Pancreas (tissue), 10 donors: ENCODE measurements around the gene NR2F1-AS1. TPM values are rescaled to one million over a fixed set of nuclear protein-coding genes. Genes with fewer than 3 reads are reported as not detected.

Experiments
- ATAC-seq, 4 donors: fragments of 200-7000 bp; cut with Tn5 transposase; one replicate each; pipeline versions ENCODE4 v1.8.0 to v1.9.1; 2020; ENCODE audit warnings: mild to moderate bottlenecking in 4 of 4, moderate library complexity in 4 of 4
- DNase-seq, 6 donors: peaks; one replicate each; pipeline ENCODE4 v3.0.0-alpha.2; 2020
- FAIRE-seq: peaks from 2 replicates; lab custom pipeline; 2012; peaks lifted over from hg19 to GRCh38; lab: Jason Lieb, UNC
- H3K27ac ChIP-seq, 4 donors: fragments of 200-600 bp; sonication (generic); 1 replicate in 3 of 4; 2 replicates in 1 of 4; pipeline versions ENCODE4 v1.5.0 to v1.8.0; 2020
- H3K27me3 ChIP-seq, 4 donors: fragments of 200-600 bp; one replicate each; pipeline ENCODE4 v1.8.0; 2021
- H3K36me3 ChIP-seq, 3 donors: fragments of 200-600 bp; sonication (generic) in 1 of 3; one replicate each; pipeline versions ENCODE4 v1.5.0 to v1.8.0; 2020 to 2021
- H3K4me1 ChIP-seq, 3 donors: fragments of 200-600 bp; one replicate each; pipeline ENCODE4 v1.8.0; 2021
- H3K4me3 ChIP-seq, 4 donors: fragments of 200-600 bp; sonication (generic) in 2 of 4; one replicate each; pipeline versions ENCODE4 v1.5.0 to v1.8.0; 2020 to 2021
- H3K9me3 ChIP-seq, 4 donors: fragments of 200-600 bp; one replicate each; pipeline ENCODE4 v1.8.0; 2021
- WGBS, 2 donors: extraction: QIAGEN DNeasy Blood & Tissue Kit; methylation state at CpG; one replicate each; pipeline ENCODE4 v1.1.7; 2013; 5-methylcytosine and 5-hydroxymethylcytosine counted together
- intact Hi-C, 3 donors: fragments of 100-400 bp; cut with DNase I; formaldehyde crosslinking; loops; one replicate each; pipeline versions ENCODE4 v1.11.1 to v1.14.2; 2022
- polyA plus RNA-seq, 2 donors: library from polyadenylated mRNA; stranded (reverse); fragments of 200-250 nt; gene quantifications; one replicate each; pipeline ENCODE4 v1.2.3, GENCODE V29; 2013
- total RNA-seq, 6 donors: library from RNA; stranded (reverse); fragmentation: NEBNext Ultra II Directional in 4 of 6; extraction: Animal tissue kit (Norgen Biotek cat#: 25700) in 4 of 6; gene quantifications; one replicate each; pipeline versions ENCODE4 v1.2.1 to v1.2.4, GENCODE V29; 2021 to 2023
- TF ChIP-seq, protein P1 (sequence below), 4 donors: fragments of 200-600 bp; sonication (generic) in 3 of 4; IDR thresholded peaks; one replicate each; pipeline versions ENCODE4 v1.5.0 to v1.8.0; 2021; ENCODE audit warnings: antibody characterized with exemption in 4 of 4
- donor health status: healthy with polysubstance abuse.
- donor health status: DM: no; HTN: no; CAD: no; lungs with moderate emphysema.
- donor health status: DM: no; HTN: no; CAD: no.
- donor health status: control.
- donor health status: control.
- donor health status: Bipolar disorder and iron deficiency.
- donor health status: DM: yes; HTN: yes; CAD: no.
- donor health status: DM: no; HTN: no; CAD: no.
- donor health status: DM: no; HTN: no; CAD: no.
- donor health status: DM: yes; HTN: yes; CAD: no.

NR2F1-AS1 gene
- total and polyA plus RNA-seq, 8 donors: 0.65 to 4.4 (median 2.1) TPM

DNA sequence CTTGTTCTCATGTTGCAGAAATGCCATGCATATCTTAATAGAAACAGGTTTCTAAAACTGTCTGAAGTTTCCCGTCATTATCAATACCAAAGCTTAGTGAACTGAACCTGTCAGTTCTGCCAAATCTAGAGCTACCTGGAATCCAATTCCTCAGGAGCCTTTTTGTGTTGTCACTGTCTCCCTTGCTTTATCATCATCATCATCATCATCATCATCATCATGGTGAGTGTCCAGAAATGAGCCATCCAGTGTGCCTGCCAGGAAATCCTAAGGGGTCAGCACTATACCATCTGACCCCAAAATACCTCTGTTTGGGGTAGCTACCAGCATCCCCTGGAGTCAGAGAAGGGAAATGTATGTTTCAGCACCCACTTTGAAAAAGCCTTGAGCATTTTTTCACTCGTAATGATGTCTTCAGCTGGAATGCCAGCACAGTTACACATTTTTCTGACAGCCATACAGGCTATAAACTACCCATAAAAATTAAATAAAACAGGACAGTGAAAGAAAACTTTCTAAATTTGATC, 150.3 kb downstream of the NR2F1-AS1 start:
- Histone ChIP-seq H3K36me3 (no peaks in the 10 kb centered on the region), H3K9me3 (no peaks in the 10 kb centered on the region), H3K27me3 (no peaks in the 10 kb centered on the region), H3K4me3 (no peak overlapping the region), H3K4me1 (no peaks in the 10 kb centered on the region), H3K27ac (no peak overlapping the region)
- TF ChIP-seq, protein P1, sequence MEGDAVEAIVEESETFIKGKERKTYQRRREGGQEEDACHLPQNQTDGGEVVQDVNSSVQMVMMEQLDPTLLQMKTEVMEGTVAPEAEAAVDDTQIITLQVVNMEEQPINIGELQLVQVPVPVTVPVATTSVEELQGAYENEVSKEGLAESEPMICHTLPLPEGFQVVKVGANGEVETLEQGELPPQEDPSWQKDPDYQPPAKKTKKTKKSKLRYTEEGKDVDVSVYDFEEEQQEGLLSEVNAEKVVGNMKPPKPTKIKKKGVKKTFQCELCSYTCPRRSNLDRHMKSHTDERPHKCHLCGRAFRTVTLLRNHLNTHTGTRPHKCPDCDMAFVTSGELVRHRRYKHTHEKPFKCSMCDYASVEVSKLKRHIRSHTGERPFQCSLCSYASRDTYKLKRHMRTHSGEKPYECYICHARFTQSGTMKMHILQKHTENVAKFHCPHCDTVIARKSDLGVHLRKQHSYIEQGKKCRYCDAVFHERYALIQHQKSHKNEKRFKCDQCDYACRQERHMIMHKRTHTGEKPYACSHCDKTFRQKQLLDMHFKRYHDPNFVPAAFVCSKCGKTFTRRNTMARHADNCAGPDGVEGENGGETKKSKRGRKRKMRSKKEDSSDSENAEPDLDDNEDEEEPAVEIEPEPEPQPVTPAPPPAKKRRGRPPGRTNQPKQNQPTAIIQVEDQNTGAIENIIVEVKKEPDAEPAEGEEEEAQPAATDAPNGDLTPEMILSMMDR (IDR thresholded peaks at IDR 0.05): no peak
- ATAC-seq (no peak), DNase-seq (no peak), FAIRE-seq (no peak)
- intact Hi-C loops: no loop called here
- 41 to 45% methylated on average over 2 of the region's 2 CpGs for whole genome bisulfite sequencing, 2 donors

DNA sequence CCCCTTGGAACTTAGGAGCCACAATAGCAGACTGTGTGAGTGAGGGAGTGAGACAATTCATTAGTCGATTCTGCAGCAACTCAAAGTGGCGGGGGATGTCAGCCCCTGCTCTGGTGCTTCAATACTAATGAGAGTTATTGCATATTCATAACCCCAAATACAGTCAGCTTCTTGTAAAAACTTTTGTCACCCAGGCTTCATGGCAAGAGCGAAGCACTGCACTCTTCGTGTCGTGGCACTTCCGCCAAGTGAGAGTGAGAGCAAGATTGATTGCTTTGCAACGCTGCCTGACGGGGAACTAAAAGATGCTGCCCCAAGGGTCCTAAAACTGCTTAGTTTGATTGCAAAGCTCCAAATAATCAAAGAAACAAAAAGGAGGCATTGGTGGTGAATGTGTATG, 150.9 kb downstream of the NR2F1-AS1 start:
- intact Hi-C loops: no loop called here
- no peaks in the 10 kb centered on the region for H3K9me3 ChIP-seq
- FAIRE-seq (no peak), DNase-seq (no peak), ATAC-seq (no peak)
- TF ChIP-seq, protein P1 (IDR thresholded peaks at IDR 0.05): no peak
- no peaks in the 10 kb centered on the region for H3K4me1 ChIP-seq
- no peak overlapping the region for H3K4me3 ChIP-seq
- no peak overlapping the region for H3K27ac ChIP-seq
- no peaks in the 10 kb centered on the region for H3K27me3 ChIP-seq
- WGBS, 2 donors: 43 to 45% methylated on average over 8 of the region's 8 CpGs
- H3K36me3 ChIP-seq: no peaks in the 10 kb centered on the region

DNA sequence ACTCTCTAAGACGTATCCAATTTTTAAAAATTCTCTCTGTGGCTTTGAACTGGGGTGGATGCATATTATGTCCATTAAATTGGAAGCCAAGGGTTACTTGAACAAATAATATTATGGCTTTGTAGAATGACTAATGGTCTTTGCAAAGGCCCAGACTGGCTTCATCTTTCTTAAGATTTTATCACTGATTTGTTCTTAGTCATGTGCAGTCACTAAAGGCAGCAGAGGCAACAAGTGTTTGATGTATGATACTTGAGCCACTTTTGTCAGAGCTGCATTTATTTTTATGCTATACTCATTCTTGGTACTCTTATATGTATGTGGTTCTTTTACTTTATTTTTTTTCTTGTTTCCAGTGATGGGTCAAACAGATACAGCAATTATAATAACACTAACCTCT, 152.2 kb downstream of the NR2F1-AS1 start:
- TF ChIP-seq, protein P1 (IDR thresholded peaks at IDR 0.05): no peak
- ATAC-seq (no peak), DNase-seq (no peak), FAIRE-seq (no peak)
- no peak overlapping the region for H3K4me3 ChIP-seq
- no peaks in the 10 kb centered on the region for H3K4me1 ChIP-seq
- intact Hi-C loops: no loop called here
- no peaks in the 10 kb centered on the region for H3K9me3 ChIP-seq
- H3K27me3 ChIP-seq: no peaks in the 10 kb centered on the region
- H3K36me3 ChIP-seq: no peaks in the 10 kb centered on the region
- 61 to 71% methylated on average over 1 of the region's 1 CpG for WGBS, 2 donors
- H3K27ac ChIP-seq: no peak overlapping the region

DNA sequence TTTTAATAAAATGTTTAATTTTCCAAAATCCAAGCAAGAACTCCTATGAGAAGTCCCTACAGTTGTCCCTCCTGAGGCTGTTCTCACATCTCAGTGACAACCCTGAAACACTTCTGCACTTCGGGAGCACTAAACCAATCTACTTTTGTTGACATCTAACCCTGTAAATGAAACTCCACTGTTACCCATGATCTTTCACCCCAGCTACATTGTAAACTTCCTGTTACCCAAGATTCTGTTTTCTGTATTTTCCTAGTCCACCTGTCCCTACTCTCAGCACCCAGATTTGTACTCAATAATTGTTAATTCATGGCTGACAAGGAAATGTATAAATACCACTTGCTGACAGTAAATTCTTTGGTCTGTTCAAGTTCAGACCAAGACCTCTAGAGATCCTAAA, 153.7 kb downstream of the NR2F1-AS1 start:
- Histone ChIP-seq H3K4me3 (no peak overlapping the region), H3K4me1 (no peaks in the 10 kb centered on the region), H3K36me3 (no peaks in the 10 kb centered on the region), H3K27ac (no peak overlapping the region), H3K27me3 (no peaks in the 10 kb centered on the region), H3K9me3 (no peaks in the 10 kb centered on the region)
- DNase-seq: no peak
- no peak for FAIRE-seq
- ATAC-seq: no peak
- TF ChIP-seq, protein P1 (IDR thresholded peaks at IDR 0.05): no peak
- intact Hi-C loops: no loop called here
- WGBS, 2 donors: 40 to 43% methylated on average over 1 of the region's 1 CpG

DNA sequence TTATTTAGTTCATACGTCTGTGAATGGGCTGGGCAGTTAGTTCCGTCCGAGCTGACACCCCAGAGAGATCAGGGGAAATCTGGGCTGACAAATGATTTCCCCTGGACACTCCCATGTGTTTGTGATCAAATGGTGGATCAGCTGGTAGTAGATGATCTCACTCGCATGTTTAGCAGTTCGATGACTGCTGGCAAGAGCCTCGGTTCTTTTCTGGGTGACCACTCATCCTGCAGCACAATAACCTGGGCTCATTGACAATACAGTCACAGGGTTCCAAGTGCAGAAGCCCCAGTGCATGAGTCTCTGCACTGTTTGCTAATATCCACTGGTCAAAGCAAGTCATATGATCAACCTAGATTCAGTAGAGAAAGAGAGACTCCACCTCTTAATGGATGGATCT, 155.9 kb downstream of the NR2F1-AS1 start:
- ATAC-seq (no peak), FAIRE-seq (no peak), DNase-seq (no peak)
- no peak overlapping the region for H3K27ac ChIP-seq
- no peaks in the 10 kb centered on the region for H3K4me1 ChIP-seq
- intact Hi-C loops: no loop called here
- H3K9me3 ChIP-seq: no peaks in the 10 kb centered on the region
- TF ChIP-seq, protein P1 (IDR thresholded peaks at IDR 0.05): no peak
- WGBS, 2 donors: 60 to 78% methylated on average over 6 of the region's 6 CpGs
- no peaks in the 10 kb centered on the region for H3K36me3 ChIP-seq
- no peak overlapping the region for H3K4me3 ChIP-seq
- H3K27me3 ChIP-seq: no peaks in the 10 kb centered on the region
